Progenitor cell of endocrine pancreas (in vitro differentiated cells): ENCODE results near the gene TWSG1. TPM values are rescaled to one million over a fixed set of nuclear protein-coding genes. Genes with fewer than 3 reads are reported as not detected.
A peak's percentile ranks its signal among the peaks of the same experiment; 100 is the strongest.

Experiments used
- DNase-seq: peaks from one replicate; pipeline ENCODE4 v3.0.0; 2021; ENCODE audit warnings: low spot score; ENCODE audit not compliant: unreplicated experiment
- H3K27ac Mint-ChIP-seq: 2 replicates; pipeline ENCODE4 v1.8.0; 2021; ENCODE audit warnings: mild to moderate bottlenecking, moderate library complexity, mixed read lengths
- H3K27me3 Mint-ChIP-seq: 2 replicates; pipeline ENCODE4 v1.8.0; 2021; ENCODE audit warnings: mixed read lengths
- H3K36me3 Mint-ChIP-seq: 2 replicates; pipeline ENCODE4 v1.8.0; 2022; ENCODE audit warnings: mixed read lengths; ENCODE audit not compliant: insufficient read depth
- H3K4me1 Mint-ChIP-seq: 2 replicates; pipeline ENCODE4 v1.8.0; 2021; ENCODE audit warnings: low read depth, mixed read lengths
- H3K4me3 Mint-ChIP-seq: 2 replicates; pipeline ENCODE4 v1.8.0; 2021; ENCODE audit warnings: low read depth, mild to moderate bottlenecking, moderate library complexity, mixed read lengths
- H3K9me3 Mint-ChIP-seq: 2 replicates; pipeline ENCODE4 v1.8.0; 2021; ENCODE audit warnings: low read depth, mixed read lengths
- CTCF ChIP-seq: fragments of 200-600 bp; sonication (generic); IDR thresholded peaks from one replicate; pipeline ENCODE4 v1.5.0; 2021; ENCODE audit warnings: antibody characterized with exemption, mild to moderate bottlenecking; ENCODE audit not compliant: unreplicated experiment
- total RNA-seq: library from RNA; stranded (reverse); gene quantifications from 2 replicates; pipeline ENCODE4 v1.2.1, GENCODE V29; 2021

TWSG1 gene
- total RNA-seq, 1 donor from 2014 or later, result 38.1 TPM

GRCh38 chr18:9354256-9354655 lies 19.7 kb downstream of the TWSG1 start:
- peaks cover 3% of the 10 kb centered on the region for H3K9me3 Mint-ChIP-seq
- H3K27me3 Mint-ChIP-seq, result no peaks in the 10 kb centered on the region
- no peak overlapping the region for H3K27ac Mint-ChIP-seq
- peaks cover 1% of the 10 kb centered on the region for H3K36me3 Mint-ChIP-seq
- no peak overlapping the region for H3K4me3 Mint-ChIP-seq
- peaks cover 6% of the 10 kb centered on the region for H3K4me1 Mint-ChIP-seq
- no peak for DNase-seq
- no peak for TF ChIP-seq CTCF

- peaks cover 7% of the 10 kb centered on the region for H3K36me3 Mint-ChIP-seq
- H3K27ac Mint-ChIP-seq, result no peak overlapping the region
- no peak for DNase-seq
- H3K27me3 Mint-ChIP-seq, result no peaks in the 10 kb centered on the region
- peaks cover 6% of the 10 kb centered on the region for H3K4me1 Mint-ChIP-seq
- H3K4me3 Mint-ChIP-seq, result no peak overlapping the region
- no peak for TF ChIP-seq CTCF
- peaks cover 3% of the 10 kb centered on the region for H3K9me3 Mint-ChIP-seq
Observed at GRCh38 chr18:9356976-9357375, 22.4 kb downstream of the TWSG1 start.

GRCh38 chr18:9359796-9360195 lies 25.2 kb downstream of the TWSG1 start:
- Mint-ChIP-seq H3K4me3 (no peak overlapping the region), H3K4me1 (peaks cover 17% of the 10 kb centered on the region), H3K9me3 (peaks cover 3% of the 10 kb centered on the region), H3K27ac (no peak overlapping the region), H3K27me3 (no peaks in the 10 kb centered on the region), H3K36me3 (peaks cover 9% of the 10 kb centered on the region)
- TF ChIP-seq CTCF, result no peak
- no peak for DNase-seq

- H3K4me1 Mint-ChIP-seq, result peaks cover 15% of the 10 kb centered on the region
- no peak for DNase-seq
- peaks cover 3% of the 10 kb centered on the region for H3K9me3 Mint-ChIP-seq
- H3K36me3 Mint-ChIP-seq, result peaks cover 9% of the 10 kb centered on the region
- no peaks in the 10 kb centered on the region for H3K27me3 Mint-ChIP-seq
- H3K4me3 Mint-ChIP-seq, result no peak overlapping the region
- no peak for TF ChIP-seq CTCF
- H3K27ac Mint-ChIP-seq, result no peak overlapping the region
Observed at GRCh38 chr18:9361191-9361590, 26.6 kb downstream of the TWSG1 start.

GRCh38 chr18:9362869-9363268 lies 28.3 kb downstream of the TWSG1 start:
- Mint-ChIP-seq H3K9me3 (peaks cover 3% of the 10 kb centered on the region), H3K4me1 (peaks cover 14% of the 10 kb centered on the region), H3K27ac (peak overlapping the region; percentile 56), H3K36me3 (peaks cover 17% of the 10 kb centered on the region), H3K27me3 (no peaks in the 10 kb centered on the region), H3K4me3 (no peak overlapping the region)
- DNase-seq, result no peak
- TF ChIP-seq CTCF, result no peak
